Left renal pelvis (tissue), 4 donors: Measurements from ENCODE around the gene H19. TPM values are rescaled to one million over a fixed set of nuclear protein-coding genes. Genes with fewer than 3 reads are reported as not detected.

Source experiments
- DNase-seq, 4 donors: peaks; one replicate each; pipeline ENCODE4 v3.0.0-alpha.2; 2013; ENCODE audit warnings: low read depth in 4 of 4, low spot score in 3 of 4
- polyA plus RNA-seq, 4 donors: library from polyadenylated mRNA; unstranded; fragments of 120-200 nt; gene quantifications; one replicate each; pipeline ENCODE4 v1.2.1, GENCODE V29; 2013; ENCODE audit not compliant: insufficient read length in 4 of 4

Gene H19
- polyA plus RNA-seq, 4 donors: 3,036 to 8,071 (median 3,586) TPM

DNA sequence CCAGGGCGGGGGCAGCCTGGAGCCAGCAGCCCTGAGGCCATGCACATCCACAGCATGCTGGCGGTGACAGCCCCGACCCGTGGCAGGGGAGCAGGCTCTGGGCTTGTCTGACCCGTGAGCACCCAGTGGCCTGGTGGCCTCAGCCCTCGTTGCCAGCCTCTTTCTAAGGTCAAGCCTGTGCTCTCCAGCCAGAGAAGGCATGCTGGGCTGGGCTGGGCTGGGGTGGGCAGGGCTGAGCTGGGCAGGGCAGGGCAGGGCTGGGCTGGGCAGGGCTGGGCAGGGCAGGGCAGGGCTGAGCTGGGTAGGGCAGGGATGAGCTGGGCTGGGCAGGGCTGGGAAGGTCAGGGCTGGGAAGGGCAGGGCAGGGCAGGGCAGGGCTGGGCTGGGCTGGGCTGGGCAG lies 10.6 kb downstream of the H19 start:
- DNase-seq: no peak

DNA sequence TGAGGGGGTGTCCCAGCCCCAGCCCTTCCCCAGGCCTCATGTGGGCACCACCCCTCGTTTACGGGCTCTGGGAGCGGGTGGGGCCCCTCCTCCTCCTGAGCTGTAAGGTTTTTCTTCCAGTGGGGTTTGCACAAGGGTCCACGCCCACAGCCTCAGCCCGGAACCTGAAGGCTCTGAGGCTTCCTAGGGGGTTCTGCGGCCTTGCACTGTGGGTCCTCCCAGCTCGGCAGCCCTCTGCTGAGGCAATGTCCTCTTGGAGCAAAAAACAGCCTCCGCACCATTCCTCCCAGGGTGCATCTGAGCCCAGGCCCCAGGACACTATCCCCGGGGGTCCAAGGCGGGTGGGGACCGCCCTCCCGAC lies 14.1 kb downstream of the H19 start:
- DNase-seq: no peak

DNA sequence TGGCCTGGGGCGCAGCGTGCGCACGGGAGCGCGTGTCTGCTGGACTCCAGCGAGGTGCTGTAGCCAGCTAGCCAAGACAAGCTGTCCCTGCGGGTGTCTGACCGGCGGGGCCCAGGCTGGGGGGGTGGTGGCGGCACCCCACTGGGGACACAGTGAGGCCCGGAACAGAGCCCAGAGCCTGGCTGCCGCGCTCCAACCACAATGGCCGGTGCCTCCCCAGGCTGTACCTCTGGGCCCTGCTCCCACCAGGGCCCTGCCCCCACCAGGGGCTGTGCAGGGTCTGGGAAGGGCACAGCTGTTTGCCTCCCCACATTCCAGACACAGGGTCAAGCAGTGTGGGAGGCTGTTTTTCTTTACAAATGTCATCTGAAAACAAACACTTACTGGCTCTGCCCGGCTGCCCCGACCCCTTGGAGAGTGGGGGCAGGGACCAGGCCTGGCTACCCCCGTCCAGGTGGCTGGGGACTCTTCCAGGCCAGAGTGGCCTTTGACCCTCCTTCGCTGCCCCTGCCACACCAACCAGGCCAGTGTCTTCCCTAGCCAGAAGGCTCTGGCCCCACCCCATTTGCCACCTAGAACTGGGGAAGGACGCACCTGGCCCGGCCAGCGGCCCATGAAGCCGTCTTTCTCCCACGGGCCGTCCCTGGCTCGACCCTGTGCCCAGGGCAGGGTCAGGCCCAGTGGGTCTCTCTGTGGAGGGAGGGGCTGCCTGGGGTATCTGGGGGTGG lies 14.6 kb downstream of the H19 start:
- no peak for DNase-seq

DNA sequence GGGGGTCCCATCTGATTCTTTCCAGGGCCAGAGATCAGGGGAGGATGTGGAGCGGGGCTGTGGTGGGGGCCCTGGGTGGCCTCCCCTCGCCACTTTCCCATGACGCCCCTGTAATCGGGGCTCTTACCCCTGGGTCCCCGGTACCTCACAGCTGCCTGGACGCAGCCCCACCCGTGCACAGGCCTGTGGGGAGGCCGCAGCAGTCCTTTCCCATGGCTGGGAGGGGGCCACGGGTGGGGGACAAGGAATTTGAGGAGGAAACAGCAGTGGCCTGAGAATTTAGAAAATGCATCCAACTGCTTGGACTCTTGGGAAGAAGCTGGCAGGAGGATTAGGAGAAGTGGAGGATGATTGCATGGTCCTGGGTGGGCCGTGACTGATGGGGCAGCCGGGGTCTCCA lies 18.0 kb downstream of the H19 start:
- no peak for DNase-seq

DNA sequence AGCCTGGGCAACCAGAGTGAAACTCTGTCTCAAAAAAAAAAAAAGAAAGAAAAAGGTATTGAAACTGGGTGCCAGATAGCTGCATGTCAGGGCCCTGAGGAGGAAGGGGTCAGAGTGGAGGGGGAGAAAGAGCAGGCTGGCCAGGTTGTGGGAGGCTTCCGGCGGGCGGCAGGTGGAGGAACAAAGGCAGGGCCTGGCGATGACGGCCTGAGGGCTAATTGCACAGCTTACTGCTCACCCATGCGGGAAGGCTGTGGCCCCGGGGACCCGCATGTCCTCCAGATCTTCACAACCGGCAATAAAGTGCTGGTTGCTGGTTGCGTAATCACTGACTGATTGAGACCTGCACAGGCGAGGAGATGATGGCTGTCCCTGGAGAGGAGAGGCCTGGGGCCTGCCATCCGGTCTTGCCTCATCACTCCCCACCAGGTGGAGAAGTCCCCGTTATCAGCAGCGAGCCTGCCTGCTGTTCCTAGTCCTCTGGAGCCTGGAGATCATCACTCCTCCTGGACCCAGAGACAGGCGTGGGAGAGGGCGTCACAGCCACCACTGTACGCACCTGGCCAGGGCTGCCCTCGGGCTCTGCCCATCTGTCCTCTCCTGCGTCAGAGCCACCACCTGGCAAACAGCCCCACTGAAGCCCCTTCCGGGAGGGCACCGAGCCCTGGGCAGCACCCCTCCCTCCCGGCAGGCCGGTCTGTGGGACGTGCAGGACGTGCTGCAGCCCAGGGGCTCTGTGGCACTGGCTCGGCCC lies 18.7 kb downstream of the H19 start:
- no peak for DNase-seq

DNA sequence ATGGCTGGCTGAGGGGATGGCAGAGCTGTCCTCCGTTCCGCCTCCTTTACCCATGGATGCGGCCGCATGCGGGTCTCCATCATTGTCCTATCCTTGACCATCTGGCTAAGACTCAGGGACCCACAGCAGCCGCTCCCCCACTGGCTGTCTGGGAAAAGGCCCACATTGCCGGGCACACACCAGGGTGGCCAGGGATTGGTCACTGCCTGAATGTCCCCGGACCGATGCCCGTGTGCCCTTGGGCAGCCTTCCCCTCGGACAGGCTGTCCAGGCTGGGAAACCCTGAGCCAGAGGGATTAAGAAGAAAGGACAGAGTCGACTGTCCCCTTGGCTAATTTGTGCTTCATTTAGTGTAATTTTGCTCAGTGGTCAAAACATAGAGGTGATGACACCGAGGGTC lies 22.5 kb downstream of the H19 start:
- DNase-seq: no peak

DNA sequence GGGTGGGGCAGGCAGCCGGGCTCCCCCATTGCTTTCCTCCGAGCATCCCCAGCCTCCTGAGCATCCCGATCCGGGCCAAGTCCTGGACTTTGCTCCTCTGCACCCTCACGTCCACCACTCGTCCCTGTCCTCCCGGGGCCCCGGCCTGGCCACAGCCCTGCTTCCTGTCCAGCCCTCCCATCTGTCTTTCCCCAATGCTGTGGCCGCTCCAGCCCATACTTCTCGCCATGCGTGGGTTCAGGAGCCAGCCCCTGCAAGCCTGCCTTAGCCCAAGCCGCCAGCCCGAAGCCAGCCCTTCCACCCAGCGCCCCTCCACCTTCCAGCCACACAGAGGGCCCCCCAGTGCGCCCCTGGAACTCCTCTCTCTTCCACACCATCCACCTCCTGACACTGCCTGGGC lies 26.7 kb downstream of the H19 start:
- DNase-seq: no peak

DNA sequence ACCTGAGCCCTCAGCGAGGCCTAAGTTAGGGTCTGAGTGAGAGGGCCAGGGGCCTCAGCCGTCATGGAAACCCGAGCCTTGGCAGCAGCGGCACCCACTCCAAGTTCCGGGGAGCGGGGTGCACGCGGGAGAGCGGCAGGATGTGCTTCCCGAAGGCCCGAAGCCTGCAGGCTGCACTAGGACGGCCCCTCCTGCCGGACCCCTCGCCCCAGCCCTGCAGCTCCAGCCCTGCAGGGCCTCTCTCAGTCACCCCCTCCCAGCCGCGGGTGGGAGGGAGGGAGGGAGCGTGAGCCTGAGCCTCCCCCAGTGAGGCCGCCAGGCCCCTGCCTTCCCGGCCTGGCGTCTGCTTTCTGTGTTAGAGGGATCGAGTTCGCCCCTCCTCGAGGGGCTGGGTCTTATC lies 27.9 kb downstream of the H19 start:
- DNase-seq: no peak

DNA sequence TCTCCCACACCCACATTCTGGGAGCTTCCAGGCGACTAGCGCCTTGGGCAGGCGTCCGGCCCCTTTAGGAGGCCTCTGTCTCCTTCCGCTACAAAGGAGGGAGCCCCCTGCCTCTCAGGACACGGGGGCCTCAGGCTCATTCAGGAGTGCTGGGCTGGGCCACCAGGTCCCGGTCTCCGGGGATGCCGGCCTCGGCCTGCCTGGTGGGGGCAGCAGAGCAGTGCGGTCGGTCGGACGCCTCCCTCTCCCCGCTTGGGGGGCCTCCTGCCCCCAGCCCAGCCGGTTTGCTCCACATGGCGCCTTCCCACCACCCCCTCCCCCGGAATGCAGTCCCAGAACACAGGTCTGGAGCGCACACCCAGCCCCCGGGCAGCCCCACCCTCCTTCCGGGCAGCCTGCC lies 28.6 kb downstream of the H19 start:
- no peak for DNase-seq

DNA sequence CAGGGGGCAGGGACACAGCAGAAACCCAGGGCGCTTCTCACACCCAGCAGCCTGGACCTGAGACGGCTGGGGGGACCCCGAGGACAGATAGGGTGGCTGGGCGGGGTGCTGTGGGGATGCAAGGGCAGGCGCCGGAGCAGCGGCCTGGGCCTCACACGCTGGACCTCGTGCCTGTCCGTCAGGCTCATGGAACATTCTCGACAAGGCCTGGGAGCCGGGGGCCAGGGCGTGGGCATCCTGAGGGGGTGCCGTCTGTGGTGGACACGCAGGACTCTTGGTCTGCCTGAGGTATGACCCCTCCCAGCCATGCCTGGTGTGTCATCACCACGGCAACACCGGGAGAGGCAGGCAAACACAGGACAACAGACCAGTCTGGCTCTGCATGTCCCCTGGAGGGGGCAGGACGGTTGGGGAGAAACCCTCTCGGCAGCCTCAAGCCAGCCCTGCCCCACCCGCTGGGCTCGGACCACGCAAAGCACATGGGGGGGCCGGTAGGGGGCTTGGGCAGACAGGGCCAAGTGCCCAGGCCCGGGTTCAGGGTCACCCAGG lies 29.1 kb downstream of the H19 start:
- DNase-seq: no peak

DNA sequence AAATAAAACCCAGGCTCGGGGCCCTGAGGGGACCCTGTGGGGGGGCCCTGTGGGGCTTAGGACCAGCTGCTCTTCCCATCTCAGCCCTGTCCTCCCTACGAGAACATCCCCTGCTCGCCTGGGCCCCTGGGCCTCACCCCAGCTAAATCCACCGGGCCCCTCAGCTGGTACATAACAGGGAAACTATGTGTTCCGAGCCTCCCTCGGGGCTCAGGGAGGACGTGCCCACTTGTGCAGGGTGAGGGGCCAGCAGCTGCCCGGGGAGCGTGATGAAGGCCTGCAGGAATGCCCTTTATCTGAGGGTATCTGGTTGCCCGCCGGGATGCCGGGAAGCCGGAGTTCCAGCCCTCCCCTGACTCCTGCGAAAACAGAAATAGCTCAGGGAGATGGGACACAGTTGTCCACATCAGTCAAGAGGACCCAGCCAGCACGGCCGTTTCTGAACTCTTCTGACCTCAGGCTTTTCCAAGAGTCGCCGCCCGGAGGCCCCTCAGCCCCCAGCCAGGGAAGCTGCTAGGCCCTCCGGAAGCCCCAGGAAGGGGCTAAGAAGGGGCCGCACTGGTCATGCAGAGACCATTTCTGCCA lies 29.9 kb downstream of the H19 start:
- no peak for DNase-seq

DNA sequence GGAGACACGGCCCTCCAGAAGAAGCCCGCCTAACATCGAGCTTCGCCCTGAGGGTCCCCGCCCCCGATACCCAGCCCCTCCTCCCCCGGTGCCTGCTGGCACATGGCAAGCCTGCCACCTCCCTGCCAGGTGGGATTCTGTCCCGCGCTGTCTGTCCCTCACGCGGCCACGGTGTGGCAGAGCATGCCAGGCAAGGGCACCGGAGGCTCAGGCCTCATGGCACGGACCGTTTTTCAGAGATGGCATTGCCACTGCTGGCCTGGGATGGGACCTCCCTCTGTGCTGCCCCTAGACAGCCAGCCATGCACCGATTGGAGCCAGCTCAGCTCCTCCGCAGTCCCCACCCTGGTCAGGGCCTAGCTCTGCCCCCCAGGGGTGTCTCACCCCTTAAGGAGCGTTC lies 31.1 kb downstream of the H19 start:
- no peak for DNase-seq

DNA sequence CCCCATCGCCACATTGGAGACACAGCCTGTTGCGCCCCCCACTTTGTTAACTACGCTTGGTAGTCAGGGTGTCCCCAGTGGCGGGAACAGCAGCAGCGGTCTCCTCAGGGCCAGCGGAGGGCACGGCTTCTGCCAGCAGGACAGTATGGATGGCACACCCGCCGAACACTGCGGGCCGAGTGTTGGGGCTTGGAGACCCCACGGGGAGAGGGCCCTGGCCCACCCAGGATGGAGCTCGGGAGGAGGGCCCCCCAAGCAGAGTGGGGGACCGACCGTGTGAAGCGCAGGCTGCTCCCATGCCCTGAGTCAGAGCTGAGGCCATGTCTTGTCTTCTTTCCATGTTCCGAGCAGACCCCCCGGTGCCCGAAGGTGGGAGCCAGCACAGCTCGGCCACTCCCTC lies 32.7 kb downstream of the H19 start:
- DNase-seq: no peak

DNA sequence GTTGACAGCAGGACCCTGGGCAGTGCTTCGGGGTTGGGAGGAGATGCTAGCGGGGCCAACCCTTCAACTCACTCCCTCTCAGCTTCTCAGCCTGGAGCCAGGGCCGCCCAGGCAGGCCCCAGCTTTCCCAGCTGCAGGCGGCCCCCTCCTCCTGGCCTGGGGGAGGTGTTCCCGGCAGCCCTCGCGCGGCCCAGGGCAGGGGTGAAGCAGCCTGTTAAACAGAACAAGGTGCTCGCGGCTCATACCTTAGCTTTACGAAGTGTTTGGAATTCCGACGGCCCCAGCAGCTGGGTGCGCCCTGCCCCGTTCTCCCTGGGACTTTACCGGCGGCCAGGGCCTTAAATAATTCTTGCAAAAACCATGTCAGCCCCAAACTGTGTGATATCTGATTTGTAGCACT lies 33.3 kb downstream of the H19 start:
- no peak for DNase-seq

DNA sequence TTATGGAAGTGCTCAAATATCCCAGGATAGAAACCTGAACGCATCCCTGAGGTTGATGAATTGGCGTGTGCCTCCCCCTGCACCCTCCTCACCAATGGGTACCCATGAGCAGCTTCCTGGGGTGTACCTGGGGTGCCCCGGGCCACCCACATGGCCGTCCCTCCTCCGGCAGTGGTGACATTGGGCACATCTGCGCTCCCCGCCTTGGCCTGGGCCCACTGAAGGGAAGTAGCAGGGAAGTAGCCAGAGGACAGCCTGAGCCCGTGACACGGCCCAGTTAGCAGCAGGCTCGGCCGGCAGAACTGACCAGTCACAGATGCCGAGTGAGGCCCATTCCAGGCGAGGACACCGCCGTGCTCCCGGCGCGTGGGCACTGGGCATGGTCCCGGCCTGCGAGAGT lies 33.8 kb downstream of the H19 start:
- DNase-seq: no peak

DNA sequence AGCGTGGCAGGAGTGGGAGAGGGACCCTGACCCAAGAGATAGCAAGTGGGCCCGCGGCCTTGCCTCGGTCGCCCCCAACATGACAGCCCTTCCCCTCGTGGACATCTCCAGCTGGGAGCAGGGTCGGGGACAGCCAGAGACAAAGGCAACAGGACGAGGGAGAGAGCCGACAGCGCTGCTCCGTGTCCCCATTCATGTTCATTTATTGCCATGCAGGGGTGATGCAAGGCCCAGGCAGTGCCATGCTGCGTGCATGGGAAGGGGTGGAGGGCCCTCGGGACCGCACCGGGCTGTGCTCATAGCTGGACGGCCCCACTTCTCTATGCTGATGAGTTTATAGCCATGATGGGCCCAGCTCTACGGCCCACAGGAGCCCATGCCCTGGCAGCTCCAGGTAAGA lies 37.9 kb downstream of the H19 start:
- DNase-seq: no peak

DNA sequence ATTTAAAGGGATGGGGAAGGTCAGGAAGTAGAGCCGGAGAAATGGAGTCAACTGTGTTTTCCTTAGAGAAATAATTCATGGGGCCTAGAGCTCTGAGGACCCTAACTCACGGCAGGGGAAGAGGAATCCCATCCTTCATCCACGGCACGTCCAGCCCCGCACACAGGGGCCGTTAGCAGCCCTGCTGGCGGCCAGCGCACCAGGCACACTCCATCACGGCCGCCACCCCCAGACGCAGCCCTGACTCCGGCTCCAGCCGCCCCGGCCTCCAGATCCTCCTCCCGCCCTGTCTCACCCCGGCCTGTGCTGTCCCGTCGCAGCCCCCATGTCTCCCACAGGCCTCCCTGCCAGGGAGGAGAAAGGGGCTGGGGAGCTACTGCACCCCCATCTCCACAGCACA lies 39.3 kb downstream of the H19 start:
- no peak for DNase-seq

DNA sequence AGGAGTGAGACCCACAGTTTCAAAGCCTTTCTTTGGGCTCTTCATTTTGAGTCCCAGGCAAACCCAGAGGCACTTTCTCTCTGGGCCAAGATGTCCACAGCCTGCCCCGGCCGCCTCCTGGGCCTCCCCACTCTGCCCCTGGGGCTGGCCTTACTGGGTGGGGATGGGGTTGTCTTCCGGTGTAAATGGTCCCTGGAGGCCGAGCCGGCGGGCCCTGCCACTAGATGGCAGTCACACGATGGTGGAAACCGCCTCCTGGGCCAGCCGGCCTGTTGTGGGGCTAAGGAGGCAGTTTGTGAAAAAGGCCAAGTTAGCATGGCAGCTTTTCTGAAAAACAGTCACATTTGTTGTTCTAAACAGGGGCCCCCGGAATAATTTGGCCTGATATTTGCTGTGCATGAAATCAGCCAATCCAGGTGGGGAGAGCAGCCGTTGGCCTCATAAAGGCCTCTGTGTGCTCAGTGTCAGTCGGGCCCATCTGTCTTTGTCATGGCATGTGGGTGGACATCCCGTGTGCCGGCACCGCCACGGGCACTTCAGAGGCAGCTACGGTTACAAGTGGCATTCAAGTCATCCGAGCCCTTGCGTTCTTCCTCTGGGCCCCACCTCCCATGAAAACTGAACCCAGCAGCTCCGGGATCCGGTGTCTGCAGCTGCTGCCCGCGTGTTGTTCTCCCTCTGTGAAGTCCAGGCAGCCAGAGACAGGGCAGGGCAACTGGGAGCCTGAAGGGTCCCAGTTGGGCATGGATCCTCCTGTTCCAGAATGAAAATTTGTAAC lies 44.0 kb downstream of the H19 start:
- no peak for DNase-seq

DNA sequence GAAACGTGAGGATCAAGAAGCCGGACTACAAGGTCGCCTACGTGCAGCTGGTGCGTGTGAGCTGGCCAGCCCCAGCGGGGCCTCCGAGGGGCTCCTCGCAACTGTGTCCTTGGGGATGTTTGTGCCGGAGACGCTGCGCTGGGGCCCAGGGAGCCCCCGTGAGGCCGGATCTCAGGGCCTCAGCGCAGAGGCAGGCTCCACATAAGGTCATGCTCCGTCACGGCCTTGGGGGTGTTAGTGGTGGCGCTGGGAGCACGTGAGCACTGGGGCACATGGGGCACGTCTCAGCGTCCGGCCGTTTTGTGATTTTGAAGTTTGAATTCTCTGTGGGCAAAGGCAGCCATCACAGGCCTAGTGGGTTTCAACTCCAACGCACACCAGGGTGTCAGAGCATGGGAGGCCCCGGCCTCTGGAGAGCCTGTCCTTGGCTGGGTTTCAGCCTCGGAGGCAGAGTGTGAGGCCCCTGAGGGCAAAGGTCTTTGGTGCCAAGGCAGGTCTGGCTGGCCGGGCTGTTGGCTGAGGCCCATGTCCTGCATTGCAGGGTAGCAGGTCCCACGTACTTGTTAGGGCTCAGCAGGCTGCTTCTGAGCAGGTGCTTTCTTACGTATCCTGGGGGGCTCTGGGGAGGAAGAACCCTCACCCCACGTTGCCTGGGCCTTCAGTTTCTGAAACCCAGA lies 44.7 kb downstream of the H19 start:
- DNase-seq: no peak

DNA sequence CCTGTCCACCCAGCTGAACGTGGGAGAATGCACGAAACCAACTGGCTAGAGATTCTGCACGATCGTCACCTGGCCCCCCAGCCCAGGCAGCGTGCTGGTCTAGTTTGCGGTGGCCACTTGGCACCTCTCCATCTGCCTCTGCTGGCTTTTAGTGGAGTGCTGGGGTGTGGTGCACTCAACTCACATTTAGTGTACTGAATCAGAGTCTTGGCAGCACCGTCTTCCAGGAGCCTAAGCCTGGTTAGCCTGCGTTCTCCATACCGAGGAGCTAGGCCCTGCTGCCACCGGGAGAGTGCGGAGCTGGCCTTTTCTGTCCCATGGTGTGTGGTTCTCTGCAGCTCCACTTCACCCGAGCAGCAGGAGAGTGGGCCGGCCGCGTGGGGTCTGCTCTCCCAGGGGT lies 47.7 kb downstream of the H19 start:
- no peak for DNase-seq

DNA sequence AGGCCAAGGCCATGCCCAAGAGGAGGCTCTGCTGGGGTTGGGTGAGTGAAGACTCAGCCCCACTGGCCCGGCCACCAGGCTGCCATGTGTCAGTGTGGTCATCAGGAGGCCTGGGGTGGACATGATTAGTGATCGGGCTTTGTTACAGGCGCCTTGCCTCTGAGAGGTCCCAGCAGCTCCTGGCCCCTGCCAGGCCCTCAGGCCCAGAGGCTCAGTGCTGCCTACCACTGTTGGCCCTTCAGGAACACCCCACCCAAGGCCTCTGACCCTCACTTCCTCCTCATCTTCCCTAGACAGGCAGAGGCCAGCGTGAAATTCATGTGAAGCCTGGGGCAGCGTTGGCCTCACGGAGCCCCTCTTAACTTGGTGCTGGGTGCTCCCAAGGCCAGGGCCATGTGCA lies 48.3 kb downstream of the H19 start:
- DNase-seq: no peak
